C4-2B (cell line): ENCODE data around the gene FXR2.

ENCODE experiments used
- CTCF ChIP-seq: fragments of 450-650 bp; conservative IDR thresholded peaks from 2 replicates; pipeline ENCODE4 v1.5.1; 2017; ENCODE audit warnings: mild to moderate bottlenecking
- ZFX ChIP-seq: fragments of 450-650 bp; IDR thresholded peaks from 2 replicates; pipeline ENCODE4 v1.6.1; 2017

DNA sequence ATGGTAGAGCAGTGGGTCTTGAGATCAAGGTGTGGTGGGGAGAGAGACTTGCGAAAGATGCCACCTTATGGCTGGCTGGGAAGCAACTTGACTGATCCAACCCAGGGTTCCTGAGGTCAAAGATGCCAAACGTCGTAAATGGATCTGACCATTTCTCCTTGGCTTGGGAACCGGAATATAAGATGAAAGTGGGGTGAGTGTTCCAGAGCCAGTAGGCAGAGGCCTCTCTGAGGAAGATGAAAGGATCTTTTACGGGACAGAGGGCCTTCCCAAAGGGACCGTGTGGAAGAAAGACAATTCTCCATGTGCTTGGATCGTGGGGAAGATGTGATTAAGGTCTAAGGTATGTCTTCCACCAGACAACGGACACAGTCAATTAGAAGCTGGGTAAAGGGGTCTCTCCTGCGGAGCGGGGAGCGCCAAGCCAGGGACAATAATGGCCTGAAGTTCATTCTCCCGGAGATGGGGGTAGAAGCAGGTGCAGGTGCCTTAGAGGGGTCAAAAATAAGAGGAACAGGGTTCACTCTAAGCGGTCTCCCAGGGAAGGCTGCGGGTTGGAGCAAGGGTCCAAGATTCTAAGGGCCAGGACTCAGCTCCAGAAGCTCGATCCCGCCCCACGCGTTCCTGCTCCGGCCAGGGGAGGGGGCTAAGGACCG, 800 bp downstream of the FXR2 start:
- TF ChIP-seq CTCF (no peak), ZFX (no peak)
